HepG2 (cell line): Measurements from ENCODE around the gene TNNT1. TPM values are rescaled to one million over a fixed set of nuclear protein-coding genes. Genes with fewer than 3 reads are reported as not detected.

Source experiments
- ATAC-seq: fragments of 200-7000 bp; cut with Tn5 transposase; 3 replicates; pipeline ENCODE4 v1.9.1; 2020; ENCODE audit warnings: mild to moderate bottlenecking, moderate library complexity
- BruUV-seq: library from RNA; stranded (reverse); fragments of 400-500 nt; replicated peaks from 2 replicates; lab custom pipeline; 2021; lab: Mats Ljungman, UMichigan
- CTCF ChIA-PET: fragments of 300-600 bp; formaldehyde crosslinking; extraction: SDS; loops from one replicate; lab custom pipeline; 2021; ENCODE audit warnings: low total read pairs, inconsistent platforms, low intra/inter-chr PET ratio; lab: Yijun Ruan, JAX
- POLR2A ChIA-PET: fragments of 350-600 bp; sonication (Branson Sonifier 250); formaldehyde crosslinking; loops from one replicate; lab custom pipeline; 2020; ENCODE audit warnings: antibody characterized with exemption, inconsistent platforms; lab: Yijun Ruan, JAX
- DNase-seq: peaks from one replicate; pipeline ENCODE4 v3.0.0-alpha.2; 2015; ENCODE audit warnings: low spot score
- FAIRE-seq: peaks from 3 replicates; lab custom pipeline; 2011; peaks lifted over from hg19 to GRCh38; lab: Jason Lieb, UNC
- H2AFZ ChIP-seq: one replicate; pipeline ENCODE4 v1.6.1; 2011; ENCODE audit warnings: low read length, inconsistent platforms
- H3K27ac ChIP-seq: fragments of 300-600 bp; 3 replicates; pipeline ENCODE4 v1.8.0; 2011; ENCODE audit warnings: mixed run types, mild to moderate bottlenecking, mixed read lengths, low read length, inconsistent platforms; ENCODE audit not compliant: insufficient read depth; ENCODE audit errors: extremely low read length
- H3K27me3 ChIP-seq, 2 experiments: fragments of 200-600 bp in 1 of 2; 2 replicates in 1 of 2; 3 replicates in 1 of 2; pipeline versions ENCODE4 v1.6.0 to v1.8.0; 2011; ENCODE audit warnings: low read length in 2 of 2, mild to moderate bottlenecking in 2 of 2, moderate library complexity in 2 of 2, inconsistent platforms in 1 of 2; ENCODE audit not compliant: insufficient read depth in 2 of 2, control insufficient read depth in 1 of 2
- H3K36me3 ChIP-seq, 2 experiments: fragments of 200-600 bp in 1 of 2; replicated peaks in 1 of 2; 2 replicates in 1 of 2; 3 replicates in 1 of 2; pipeline versions ENCODE4 v1.5.1 to v1.8.0; 2011; ENCODE audit warnings: low read length in 2 of 2, inconsistent platforms in 1 of 2; ENCODE audit not compliant: insufficient read depth in 2 of 2, control insufficient read depth in 1 of 2
- H3K4me1 ChIP-seq: 2 replicates; pipeline ENCODE4 v1.5.1; 2012; ENCODE audit warnings: low read length, inconsistent platforms; ENCODE audit not compliant: insufficient read depth
- H3K4me2 ChIP-seq: 2 replicates; pipeline ENCODE4 v1.6.0; 2011; ENCODE audit warnings: low read depth, low read length, inconsistent platforms
- H3K4me3 ChIP-seq, 3 experiments: fragments of 200-600 bp in 1 of 3; sonication (generic), shearing (Covaris generic) in 1 of 3; replicated peaks in 1 of 3; 2 replicates each; pipeline ENCODE4 v1.5.1; 2011 to 2016; ENCODE audit warnings: low read length in 3 of 3, inconsistent platforms in 2 of 3, low read depth in 2 of 3, mild to moderate bottlenecking in 2 of 3, control low read depth in 1 of 3, mixed read lengths in 1 of 3; ENCODE audit not compliant: insufficient read depth in 1 of 3
- H3K79me2 ChIP-seq: one replicate; pipeline ENCODE4 v1.6.1; 2011; ENCODE audit warnings: low read length, inconsistent platforms; ENCODE audit not compliant: insufficient read depth
- H3K9ac ChIP-seq: 2 replicates; pipeline ENCODE4 v1.6.0; 2011; ENCODE audit warnings: mild to moderate bottlenecking, low read depth, low read length, inconsistent platforms; ENCODE audit not compliant: insufficient read depth
- H3K9me3 ChIP-seq: 2 replicates; pipeline ENCODE4 v1.5.1; 2012; ENCODE audit warnings: mild to moderate bottlenecking, low read length
- H4K20me1 ChIP-seq: 2 replicates; pipeline ENCODE4 v1.6.0; 2011; ENCODE audit warnings: inconsistent platforms, mild to moderate bottlenecking, low read length, moderate library complexity; ENCODE audit not compliant: insufficient read depth
- HNRNPL ChIP-seq: fragments of 200-400 bp; formaldehyde crosslinking; IDR thresholded peaks from 2 replicates; pipeline ENCODE4 v1.6.1; 2017; ENCODE audit warnings: mild to moderate bottlenecking, low read depth, low read length
- WGBS: methylation state at CpG from one replicate; pipeline ENCODE4 v1.1.6; 2017; ENCODE audit warnings: low lambda C conversion rate; 5-methylcytosine and 5-hydroxymethylcytosine counted together
- in situ Hi-C: cut with HindIII; loops from 2 replicates; pipeline ENCODE4 v1.10.0; 2017; ENCODE audit warnings: low pct_unique_long_range_greater_than_20kb; ENCODE audit not compliant: extremely low pct_ligation_motif_present
- intact Hi-C: fragments of 100-400 bp; cut with micrococcal nuclease; formaldehyde crosslinking; loops from one replicate; pipeline ENCODE4 v1.10.0; 2022; ENCODE audit not compliant: unreplicated experiment
- polyA plus RNA-seq, 8 experiments: library from polyadenylated mRNA; depleted of rRNA in 3 of 8; stranded (reverse) in 7 of 8; unstranded in 1 of 8; fragments of >200 nt; fragmentation: Illumina TruSeq in 4 of 8; extraction: Trizol in 4 of 8; gene quantifications; 2 replicates each; pipeline versions ENCODE4 v1.2.1 to v1.2.3, GENCODE V29; 2011 to 2016; ENCODE audit warnings: low read depth in 4 of 8, missing spikeins in 1 of 8, mixed read lengths in 1 of 8; ENCODE audit not compliant: insufficient read depth in 1 of 8
- total RNA-seq, 5 experiments: library from RNA; depleted of rRNA; stranded (reverse); fragments of >200 nt; fragmentation: Illumina TruSeq; extraction: Trizol; gene quantifications; 2 replicates each; pipeline ENCODE4 v1.2.3, GENCODE V29; 2016; ENCODE audit warnings: low read depth in 1 of 5
- TF ChIP-seq, protein P1 (sequence below), 2 experiments: sonication (generic) in 1 of 2; formaldehyde crosslinking in 1 of 2; IDR thresholded peaks; 2 replicates each; pipeline versions ENCODE4 v1.4.0 to v1.6.1; 2016 to 2020; ENCODE audit warnings: borderline replicate concordance in 1 of 2, low read depth in 1 of 2, mild to moderate bottlenecking in 1 of 2, missing genetic modification reagents in 1 of 2

TNNT1 gene
- total and polyA plus RNA-seq, 2 of the 13 experiments (the other 11 are each of a cell fraction or from before 2014, with no cell fraction given): 1.3 to 2.4 TPM

DNA sequence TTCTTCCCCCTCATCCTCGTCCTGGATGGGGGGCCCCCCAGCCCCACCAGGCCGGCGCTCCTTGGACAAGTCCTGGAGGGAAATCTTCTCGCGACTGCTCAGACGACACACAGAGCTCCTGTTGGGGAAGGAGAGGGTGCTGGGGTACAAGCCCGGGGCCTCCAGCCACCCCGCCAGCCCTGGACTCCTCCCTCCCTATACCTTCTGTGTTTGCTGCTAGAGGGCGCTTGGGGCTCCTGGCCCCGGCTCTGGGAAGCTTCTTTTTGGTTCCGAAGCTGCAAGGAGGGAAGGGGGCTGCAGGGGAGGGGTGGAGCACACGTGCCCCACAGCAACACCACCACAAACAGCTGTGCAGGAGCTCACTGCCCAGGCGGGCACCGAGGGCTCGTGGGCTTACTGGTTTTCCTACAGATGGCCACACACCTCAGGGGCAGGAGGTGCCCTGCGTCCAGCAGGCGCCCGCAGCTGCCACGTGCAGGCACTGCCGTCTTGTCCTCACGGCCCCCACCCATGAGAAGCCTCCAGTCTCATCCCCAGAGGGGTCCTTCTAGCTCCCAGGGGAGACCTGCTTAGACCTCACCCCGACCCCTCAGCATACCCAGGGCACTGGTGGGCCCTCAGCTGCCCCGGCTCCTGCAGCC, 52.8 kb downstream of the TNNT1 start:
- TF ChIP-seq, protein P1, sequence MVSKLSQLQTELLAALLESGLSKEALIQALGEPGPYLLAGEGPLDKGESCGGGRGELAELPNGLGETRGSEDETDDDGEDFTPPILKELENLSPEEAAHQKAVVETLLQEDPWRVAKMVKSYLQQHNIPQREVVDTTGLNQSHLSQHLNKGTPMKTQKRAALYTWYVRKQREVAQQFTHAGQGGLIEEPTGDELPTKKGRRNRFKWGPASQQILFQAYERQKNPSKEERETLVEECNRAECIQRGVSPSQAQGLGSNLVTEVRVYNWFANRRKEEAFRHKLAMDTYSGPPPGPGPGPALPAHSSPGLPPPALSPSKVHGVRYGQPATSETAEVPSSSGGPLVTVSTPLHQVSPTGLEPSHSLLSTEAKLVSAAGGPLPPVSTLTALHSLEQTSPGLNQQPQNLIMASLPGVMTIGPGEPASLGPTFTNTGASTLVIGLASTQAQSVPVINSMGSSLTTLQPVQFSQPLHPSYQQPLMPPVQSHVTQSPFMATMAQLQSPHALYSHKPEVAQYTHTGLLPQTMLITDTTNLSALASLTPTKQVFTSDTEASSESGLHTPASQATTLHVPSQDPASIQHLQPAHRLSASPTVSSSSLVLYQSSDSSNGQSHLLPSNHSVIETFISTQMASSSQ (IDR thresholded peaks at IDR 0.05; ENCODE audit: low read depth): no peak
- TF ChIP-seq, protein P1 (CRISPR knock-in tag; IDR thresholded peaks at IDR 0.05; ENCODE audit: borderline replicate concordance): no peak
- 0 out of 2 replicates have a peak, but pooled peaks have one; percentile 19 for TF ChIP-seq HNRNPL
- ChIA-PET POLR2A (no interaction called here), CTCF (no interaction called here)
- H3K27ac ChIP-seq: no peak overlapping the region
- ATAC-seq (no peak), DNase-seq (no peak), FAIRE-seq (no peak)
- no peak overlapping the region for H3K9ac ChIP-seq
- in situ Hi-C loops (no loop called here), intact Hi-C loops (no loop called here)
- H2AFZ ChIP-seq: no peak overlapping the region
- H3K9me3 ChIP-seq: no peaks in the 10 kb centered on the region
- peaks cover 16% of the 10 kb centered on the region for H3K4me1 ChIP-seq
- H3K36me3 ChIP-seq: peaks cover 3 to 15% of the 10 kb centered on the region in 2 experiments; a peak in 4 of 5 replicates
- no peaks in the 10 kb centered on the region for H3K79me2 ChIP-seq
- no peak overlapping the region for H3K4me2 ChIP-seq
- no TSS peak for BruUV-seq
- H4K20me1 ChIP-seq: 0 out of 2 replicates have a peak, but pooled peaks cover 2% of the 10 kb centered on the region
- H3K27me3 ChIP-seq: no peaks in the 10 kb centered on the region
- 90% methylated on average over 6 of the region's 23 CpGs for WGBS
- H3K4me3 ChIP-seq: no peak overlapping the region
